ENCODE results near the gene PACSIN1. TPM values are rescaled to one million over a fixed set of nuclear protein-coding genes. Genes with fewer than 3 reads are reported as not detected.

PACSIN1 gene
- polyA plus RNA-seq, 1 donor (not counting 4 experiments of a cell fraction or from before 2014, with no cell fraction given): not detected

- Histone ChIP-seq H3K9me3 (ENCODE audit: control insufficient read depth, low read depth, low read length) (no peaks in the 10 kb centered on the region), H4K20me1 (ENCODE audit: control insufficient read depth, extremely low read depth, insufficient read depth, low read length) (no peaks in the 10 kb centered on the region), H3K27ac (ENCODE audit: control insufficient read depth, insufficient read depth, low read length) (no peak overlapping the region), H3K79me2 (ENCODE audit: control insufficient read depth, insufficient read depth, low read length) (no peaks in the 10 kb centered on the region), H3K4me2 (ENCODE audit: control insufficient read depth, extremely low read depth, insufficient read depth, low read depth, low read length) (no peak overlapping the region), H3K9me1 (ENCODE audit: control insufficient read depth, extremely low read depth, insufficient read depth, low read length) (no peaks in the 10 kb centered on the region), H3K4me3 (ENCODE audit: control insufficient read depth in 2 of 3, extremely low read depth in 1 of 3, insufficient read depth in 2 of 3, low read depth in 1 of 3, low read length in 3 of 3) (no peak overlapping the region), H3K9ac (ENCODE audit: control insufficient read depth, extremely low read depth, insufficient read depth, low read length) (no peak overlapping the region), H2AFZ (ENCODE audit: control insufficient read depth, low read length) (no peak overlapping the region), H3K4me1 (ENCODE audit: control insufficient read depth, extremely low read depth, insufficient read depth, low read length) (no peaks in the 10 kb centered on the region), H3K27me3 (ENCODE audit: control insufficient read depth, extremely low read depth, insufficient read depth, low read length) (peaks cover 4% of the 10 kb centered on the region), H3K36me3 (ENCODE audit: control insufficient read depth in 2 of 2, extremely low read depth in 1 of 2, insufficient read depth in 2 of 2, low read length in 2 of 2) (no peaks in the 10 kb centered on the region)
- DNase-seq (ENCODE audit: low read depth, low spot score) (no peak), FAIRE-seq (no peak)
- dilution Hi-C loops (cut with MboI; ENCODE audit: extremely low pct_ligation_motif_present, low sequenced_read_pairs): no loop called here
- TF ChIP-seq EZH2 (IDR thresholded peaks at IDR 0.05; ENCODE audit: low read length): no peak
- no peak for TF ChIP-seq CTCF (optimal IDR thresholded peaks at IDR 0.05 in 1 of 3, IDR thresholded peaks at IDR 0.05 in 1 of 3, conservative IDR thresholded peaks at IDR 0.05 in 1 of 3; ENCODE audit: extremely low read depth in 1 of 3, insufficient read depth in 2 of 3, low read length in 3 of 3)
Observed at GRCh38 chr6:34540222-34540621, 74.3 kb downstream of the PACSIN1 start.

DNA sequence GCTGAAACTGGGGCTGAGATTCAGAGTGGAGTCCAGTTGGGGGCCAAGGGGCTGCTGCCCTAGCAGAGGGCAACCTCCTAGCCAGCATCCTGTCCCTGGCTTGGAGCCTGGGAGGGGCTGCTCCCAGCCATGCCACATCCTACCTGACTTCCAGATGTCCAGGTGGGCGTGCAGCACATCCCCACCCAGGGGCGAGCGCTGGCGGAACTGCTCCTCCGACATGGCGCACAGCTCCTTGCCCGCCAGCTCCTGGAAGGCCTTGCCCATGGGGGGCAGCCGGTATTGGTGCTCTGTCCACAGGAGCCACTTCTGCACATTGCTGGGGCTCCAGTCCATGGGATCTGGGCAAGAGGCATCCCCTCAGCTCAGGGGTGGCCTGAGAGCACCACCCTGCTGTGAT is 75.0 kb downstream of the PACSIN1 start:
- Histone ChIP-seq H3K9me1 (ENCODE audit: control insufficient read depth, extremely low read depth, insufficient read depth, low read length) (no peaks in the 10 kb centered on the region), H3K4me3 (ENCODE audit: control insufficient read depth in 2 of 3, extremely low read depth in 1 of 3, insufficient read depth in 2 of 3, low read depth in 1 of 3, low read length in 3 of 3) (no peak overlapping the region), H3K79me2 (ENCODE audit: control insufficient read depth, insufficient read depth, low read length) (no peaks in the 10 kb centered on the region), H3K9ac (ENCODE audit: control insufficient read depth, extremely low read depth, insufficient read depth, low read length) (no peak overlapping the region), H3K27me3 (ENCODE audit: control insufficient read depth, extremely low read depth, insufficient read depth, low read length) (peaks cover 4% of the 10 kb centered on the region), H3K27ac (ENCODE audit: control insufficient read depth, insufficient read depth, low read length) (no peak overlapping the region), H3K4me1 (ENCODE audit: control insufficient read depth, extremely low read depth, insufficient read depth, low read length) (no peaks in the 10 kb centered on the region), H4K20me1 (ENCODE audit: control insufficient read depth, extremely low read depth, insufficient read depth, low read length) (no peaks in the 10 kb centered on the region), H2AFZ (ENCODE audit: control insufficient read depth, low read length) (no peak overlapping the region), H3K4me2 (ENCODE audit: control insufficient read depth, extremely low read depth, insufficient read depth, low read depth, low read length) (no peak overlapping the region), H3K9me3 (ENCODE audit: control insufficient read depth, low read depth, low read length) (no peaks in the 10 kb centered on the region), H3K36me3 (ENCODE audit: control insufficient read depth in 2 of 2, extremely low read depth in 1 of 2, insufficient read depth in 2 of 2, low read length in 2 of 2) (no peaks in the 10 kb centered on the region)
- FAIRE-seq (no peak), DNase-seq (ENCODE audit: low read depth, low spot score) (no peak)
- dilution Hi-C loops (cut with MboI; ENCODE audit: extremely low pct_ligation_motif_present, low sequenced_read_pairs): no loop called here
- TF ChIP-seq CTCF (optimal IDR thresholded peaks at IDR 0.05 in 1 of 3, IDR thresholded peaks at IDR 0.05 in 1 of 3, conservative IDR thresholded peaks at IDR 0.05 in 1 of 3; ENCODE audit: extremely low read depth in 1 of 3, insufficient read depth in 2 of 3, low read length in 3 of 3): no peak
- TF ChIP-seq EZH2 (IDR thresholded peaks at IDR 0.05; ENCODE audit: low read length): no peak

Measured in keratinocyte (primary cell).